ENCODE data around the gene SP4. TPM values are rescaled to one million over a fixed set of nuclear protein-coding genes. Genes with fewer than 3 reads are reported as not detected.

The SP4 gene
- total RNA-seq, 1 experiment from 2014 or later, result 9.3 TPM

- Histone ChIP-seq H3K27ac (ENCODE audit: low read depth, low read length, poor library complexity, severe bottlenecking) (no peak overlapping the region), H3K4me1 (ENCODE audit: insufficient read depth, low read length, poor library complexity, severe bottlenecking) (no peaks in the 10 kb centered on the region), H3K36me3 (ENCODE audit: insufficient read depth, low read length, poor library complexity, severe bottlenecking) (no peaks in the 10 kb centered on the region), H3K9me3 (ENCODE audit: low read depth, low read length, poor library complexity, severe bottlenecking) (no peaks in the 10 kb centered on the region), H3K4me3 (ENCODE audit: low read depth, low read length, poor library complexity, severe bottlenecking) (no peak overlapping the region), H3K27me3 (replicated peaks; ENCODE audit: insufficient read depth, low read depth, low read length, poor library complexity) (no peaks in the 10 kb centered on the region)
- no peak for TF ChIP-seq EZH2 (IDR thresholded peaks at IDR 0.05; ENCODE audit: borderline replicate concordance, low read depth, low read length, poor library complexity, severe bottlenecking)
- TF ChIP-seq CTCF (conservative IDR thresholded peaks at IDR 0.05; ENCODE audit: low read depth, low read length), result no peak
- ChIA-PET POLR2A (ENCODE audit: low non-redundant PET) (no interaction called here), CTCF (no interaction called here)
- intact Hi-C loops (cut with micrococcal nuclease; ENCODE audit: unreplicated experiment), result no loop called here
- no peak for DNase-seq (ENCODE audit: low spot score)
- no TSS peak for BruUV-seq (replicated peaks)
Observed at GRCh38 chr7:21472029-21472428, 44.1 kb downstream of the SP4 start.

- no TSS peak for BruUV-seq (replicated peaks)
- Histone ChIP-seq H3K4me1 (ENCODE audit: insufficient read depth, low read length, poor library complexity, severe bottlenecking) (no peaks in the 10 kb centered on the region), H3K9me3 (ENCODE audit: low read depth, low read length, poor library complexity, severe bottlenecking) (no peaks in the 10 kb centered on the region), H3K27me3 (replicated peaks; ENCODE audit: insufficient read depth, low read depth, low read length, poor library complexity) (no peaks in the 10 kb centered on the region), H3K27ac (ENCODE audit: low read depth, low read length, poor library complexity, severe bottlenecking) (no peak overlapping the region), H3K4me3 (ENCODE audit: low read depth, low read length, poor library complexity, severe bottlenecking) (no peak overlapping the region), H3K36me3 (ENCODE audit: insufficient read depth, low read length, poor library complexity, severe bottlenecking) (no peaks in the 10 kb centered on the region)
- intact Hi-C loops (cut with micrococcal nuclease; ENCODE audit: unreplicated experiment), result no loop called here
- CTCF ChIA-PET, result no interaction called here
- POLR2A ChIA-PET (ENCODE audit: low non-redundant PET), result no interaction called here
- TF ChIP-seq CTCF (conservative IDR thresholded peaks at IDR 0.05; ENCODE audit: low read depth, low read length) (no peak), EZH2 (IDR thresholded peaks at IDR 0.05; ENCODE audit: borderline replicate concordance, low read depth, low read length, poor library complexity, severe bottlenecking) (no peak)
- no peak for DNase-seq (ENCODE audit: low spot score)
Observed at GRCh38 chr7:21476429-21476828, 48.5 kb downstream of the SP4 start.

- POLR2A ChIA-PET (ENCODE audit: low non-redundant PET), result no interaction called here
- Histone ChIP-seq H3K27me3 (replicated peaks; ENCODE audit: insufficient read depth, low read depth, low read length, poor library complexity) (no peaks in the 10 kb centered on the region), H3K9me3 (ENCODE audit: low read depth, low read length, poor library complexity, severe bottlenecking) (no peaks in the 10 kb centered on the region), H3K27ac (ENCODE audit: low read depth, low read length, poor library complexity, severe bottlenecking) (no peak overlapping the region), H3K4me1 (ENCODE audit: insufficient read depth, low read length, poor library complexity, severe bottlenecking) (no peaks in the 10 kb centered on the region), H3K4me3 (ENCODE audit: low read depth, low read length, poor library complexity, severe bottlenecking) (no peak overlapping the region), H3K36me3 (ENCODE audit: insufficient read depth, low read length, poor library complexity, severe bottlenecking) (no peaks in the 10 kb centered on the region)
- TF ChIP-seq CTCF (conservative IDR thresholded peaks at IDR 0.05; ENCODE audit: low read depth, low read length) (no peak), EZH2 (IDR thresholded peaks at IDR 0.05; ENCODE audit: borderline replicate concordance, low read depth, low read length, poor library complexity, severe bottlenecking) (no peak)
- CTCF ChIA-PET, result no interaction called here
- no peak for DNase-seq (ENCODE audit: low spot score)
- intact Hi-C loops (cut with micrococcal nuclease; ENCODE audit: unreplicated experiment), result no loop called here
- BruUV-seq (replicated peaks), result no TSS peak
Observed at GRCh38 chr7:21480693-21481403, 53.0 kb downstream of the SP4 start.
